Loucy (cell line): ENCODE measurements around the gene PTPRN2.

Experiments
- H2AFZ ChIP-seq: fragments of 200-600 bp; sonication (generic); 2 replicates; pipeline ENCODE4 v1.6.0; 2016; ENCODE audit warnings: antibody characterized with exemption, mild to moderate bottlenecking, low read length, moderate library complexity
- H3F3A ChIP-seq: fragments of 200-600 bp; 2 replicates; pipeline ENCODE4 v1.6.0; 2016; ENCODE audit warnings: antibody characterized with exemption, low read depth, mild to moderate bottlenecking
- H3K27me3 ChIP-seq: fragments of 200-600 bp; sonication (generic); 2 replicates; pipeline ENCODE4 v1.6.1; 2014; ENCODE audit warnings: low read length, mild to moderate bottlenecking; ENCODE audit not compliant: insufficient read depth, poor library complexity, severe bottlenecking
- H3K36me3 ChIP-seq: fragments of 200-600 bp; sonication (generic); 2 replicates; pipeline ENCODE4 v1.6.1; 2016; ENCODE audit warnings: low read length; ENCODE audit not compliant: insufficient read depth
- H3K4me1 ChIP-seq: fragments of 200-600 bp; sonication (generic); 2 replicates; pipeline ENCODE4 v1.5.1; 2014; ENCODE audit warnings: low read length, mild to moderate bottlenecking; ENCODE audit not compliant: insufficient read depth, poor library complexity, severe bottlenecking
- H3K4me2 ChIP-seq: fragments of 200-600 bp; sonication (generic); 2 replicates; pipeline ENCODE4 v1.6.0; 2014; ENCODE audit warnings: antibody characterized with exemption, low read length, low read depth, mild to moderate bottlenecking; ENCODE audit not compliant: poor library complexity, severe bottlenecking
- H3K4me3 ChIP-seq: fragments of 200-600 bp; sonication (generic); 2 replicates; pipeline ENCODE4 v1.5.1; 2014; ENCODE audit warnings: low read length, mild to moderate bottlenecking, mixed read lengths; ENCODE audit not compliant: poor library complexity, severe bottlenecking
- H3K79me2 ChIP-seq: fragments of 200-600 bp; sonication (generic); 2 replicates; pipeline ENCODE4 v1.6.1; 2014; ENCODE audit warnings: low read length; ENCODE audit not compliant: insufficient read depth
- H3K9ac ChIP-seq: fragments of 200-600 bp; sonication (generic); 2 replicates; pipeline ENCODE4 v1.6.0; 2014; ENCODE audit warnings: mild to moderate bottlenecking, low read depth, low read length, moderate library complexity; ENCODE audit not compliant: poor library complexity, severe bottlenecking
- H3K9me2 ChIP-seq: fragments of 200-600 bp; sonication (generic); replicated peaks from 2 replicates; pipeline ENCODE4 v1.6.1; 2016; ENCODE audit warnings: low read depth, low read length, mixed read lengths
- H3K9me3 ChIP-seq: fragments of 200-600 bp; sonication (generic); 2 replicates; pipeline ENCODE4 v1.6.1; 2014; ENCODE audit warnings: mild to moderate bottlenecking, antibody characterized with exemption, low read length, low read depth; ENCODE audit not compliant: insufficient read depth
- H4K20me1 ChIP-seq: fragments of 200-600 bp; sonication (generic); 2 replicates; pipeline ENCODE4 v1.6.0; 2014; ENCODE audit warnings: antibody characterized with exemption, low read length, mild to moderate bottlenecking; ENCODE audit not compliant: insufficient read depth, poor library complexity, severe bottlenecking
- CTCF ChIP-seq: fragments of 200-600 bp; sonication (generic); conservative IDR thresholded peaks from 2 replicates; pipeline ENCODE4 v1.5.1; 2014; ENCODE audit warnings: mild to moderate bottlenecking, antibody characterized with exemption, low read length
- EZH2phosphoT487 ChIP-seq: fragments of 200-600 bp; IDR thresholded peaks from 2 replicates; pipeline ENCODE4 v1.6.1; 2018; ENCODE audit warnings: antibody characterized with exemption, mild to moderate bottlenecking, moderate library complexity, borderline replicate concordance

Gene PTPRN2

DNA sequence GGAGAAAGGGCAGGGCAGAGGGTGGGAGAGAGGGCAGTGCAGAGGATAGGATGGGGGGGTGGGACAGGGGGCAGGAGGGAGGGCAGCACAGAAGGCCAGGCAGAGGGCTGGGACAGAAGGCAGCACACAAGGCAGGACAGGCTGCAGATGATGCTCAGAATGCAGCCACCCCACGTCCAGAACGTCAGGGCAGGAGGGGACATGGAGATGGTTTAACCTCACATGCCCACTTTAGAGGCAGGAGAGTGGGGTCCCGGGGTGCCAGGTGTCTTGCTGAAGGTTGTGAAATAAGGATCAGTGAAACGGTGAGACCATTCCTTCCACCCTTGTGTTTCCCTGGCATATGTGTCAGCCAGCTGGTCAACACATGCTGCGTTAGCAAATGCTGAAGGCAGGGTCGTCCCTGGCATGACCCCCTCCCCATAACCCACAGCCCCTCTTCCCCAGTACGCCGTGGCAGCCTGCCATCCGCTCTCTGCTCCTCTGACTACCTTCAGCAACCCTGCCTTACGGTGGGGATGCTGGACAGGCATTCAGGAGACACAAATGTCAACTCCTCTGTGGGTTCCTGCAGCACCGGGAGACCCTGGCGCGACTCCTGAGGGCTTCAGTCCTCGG is 658.7 kb downstream of the PTPRN2 start:
- Histone ChIP-seq H3K36me3 (no peaks in the 10 kb centered on the region), H3K9me2 (no peaks in the 10 kb centered on the region), H3F3A (no peaks in the 10 kb centered on the region), H3K9ac (no peak overlapping the region), H3K4me1 (no peaks in the 10 kb centered on the region), H2AFZ (no peak overlapping the region), H3K4me3 (no peak overlapping the region), H3K79me2 (no peaks in the 10 kb centered on the region), H3K27me3 (no peaks in the 10 kb centered on the region), H3K4me2 (no peak overlapping the region), H4K20me1 (no peaks in the 10 kb centered on the region), H3K9me3 (peaks cover 10% of the 10 kb centered on the region; the same call in 1 of the 2 replicates)
- TF ChIP-seq EZH2phosphoT487 (no peak), CTCF (no peak)

DNA sequence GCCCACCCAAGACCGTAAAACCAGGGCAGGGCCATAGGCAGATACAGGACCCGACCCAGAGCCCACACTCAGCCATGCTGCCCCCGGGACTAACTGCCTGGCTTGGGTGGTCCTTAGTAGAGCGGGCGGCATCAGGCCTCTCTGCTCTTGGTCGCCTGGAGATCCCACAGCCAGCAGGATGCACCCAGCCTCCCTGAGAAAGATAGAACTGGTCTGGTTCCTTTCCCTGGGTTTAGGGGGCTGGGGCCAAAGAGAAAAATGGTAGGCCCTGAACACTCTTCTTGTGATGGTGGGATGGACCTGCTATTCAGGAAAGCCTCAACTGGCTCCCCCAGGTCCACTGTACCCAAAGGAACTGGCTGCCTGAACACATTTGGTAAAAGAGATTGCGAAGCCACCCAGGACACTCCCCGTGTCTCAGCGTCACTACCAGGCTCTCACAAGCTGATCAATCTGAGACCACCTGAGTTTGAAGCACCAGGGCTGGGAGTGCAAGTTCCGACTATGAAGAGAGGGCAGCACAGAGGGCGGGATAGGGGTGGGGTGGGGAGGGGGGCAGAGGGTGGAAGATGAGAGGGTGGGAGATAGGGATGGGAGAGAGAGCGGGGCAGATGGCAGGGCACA is 659.3 kb downstream of the PTPRN2 start:
- Histone ChIP-seq H3K9me3 (peaks cover 14% of the 10 kb centered on the region; the same call in 1 of the 2 replicates), H3K4me3 (no peak overlapping the region), H2AFZ (no peak overlapping the region), H3K36me3 (no peaks in the 10 kb centered on the region), H3K4me2 (no peak overlapping the region), H4K20me1 (no peaks in the 10 kb centered on the region), H3K9me2 (no peaks in the 10 kb centered on the region), H3K27me3 (no peaks in the 10 kb centered on the region), H3K79me2 (no peaks in the 10 kb centered on the region), H3K4me1 (no peaks in the 10 kb centered on the region), H3K9ac (no peak overlapping the region), H3F3A (no peaks in the 10 kb centered on the region)
- TF ChIP-seq EZH2phosphoT487 = no peak
- no peak for TF ChIP-seq CTCF

DNA sequence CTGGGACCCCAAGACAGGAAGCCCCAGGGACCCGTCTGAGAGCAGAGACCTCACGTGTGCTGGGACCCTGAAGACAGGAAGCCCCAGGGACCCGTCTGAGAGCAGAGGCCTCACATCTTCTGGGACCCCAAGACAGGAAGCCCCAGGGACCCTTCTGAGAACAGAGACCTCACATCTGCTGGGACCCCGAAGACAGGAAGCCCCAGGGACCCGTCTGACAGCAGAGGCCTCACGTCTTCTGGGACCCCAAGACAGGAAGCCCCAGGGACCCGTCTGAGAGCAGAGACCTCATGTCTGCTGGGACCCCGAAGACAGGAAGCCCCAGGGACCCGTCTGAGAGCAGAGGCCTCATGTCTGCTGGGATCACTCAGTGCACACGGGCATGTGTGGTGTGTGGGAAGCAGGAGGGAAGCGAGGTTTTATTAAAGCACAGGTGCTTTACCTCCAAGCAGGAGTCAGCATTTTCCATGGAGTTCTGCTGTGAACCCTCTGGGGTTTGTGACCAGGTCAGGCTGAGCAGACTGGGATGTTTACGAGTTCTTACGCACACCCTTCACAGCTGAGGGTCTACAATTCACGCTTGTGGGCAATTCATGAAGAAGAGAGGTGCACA is 660.2 kb downstream of the PTPRN2 start:
- H3K4me3 ChIP-seq = no peak overlapping the region
- H3K9ac ChIP-seq = no peak overlapping the region
- no peaks in the 10 kb centered on the region for H3K4me1 ChIP-seq
- no peaks in the 10 kb centered on the region for H3F3A ChIP-seq
- H2AFZ ChIP-seq = no peak overlapping the region
- no peaks in the 10 kb centered on the region for H4K20me1 ChIP-seq
- no peak overlapping the region for H3K4me2 ChIP-seq
- no peaks in the 10 kb centered on the region for H3K79me2 ChIP-seq
- H3K9me3 ChIP-seq = peaks cover 15% of the 10 kb centered on the region; the same call in 1 of the 2 replicates
- H3K9me2 ChIP-seq = no peaks in the 10 kb centered on the region
- no peaks in the 10 kb centered on the region for H3K36me3 ChIP-seq
- TF ChIP-seq EZH2phosphoT487 = no peak
- TF ChIP-seq CTCF = no peak
- H3K27me3 ChIP-seq = no peaks in the 10 kb centered on the region
